ENCODE results near the gene HTT-AS. TPM values are rescaled to one million over a fixed set of nuclear protein-coding genes. Genes with fewer than 3 reads are reported as not detected.
"Not testable (repeated sequence)": the region's sequence is repeated elsewhere in the genome, so short reads cannot be mapped to it uniquely, and the experiment has no call there.

HTT-AS gene
- polyA plus RNA-seq, 1 of the 3 experiments (the other 2 are of a cell fraction), result not detected

GRCh38 chr4:3054169-3054759 lies 20.1 kb downstream of the HTT-AS start:
- Histone ChIP-seq H3K27me3 (ENCODE audit: insufficient read depth) (no peaks in the 10 kb centered on the region), H3K36me3 (replicated peaks in 1 of 2; ENCODE audit: control insufficient read depth in 1 of 2, insufficient read depth in 2 of 2, low read length in 1 of 2) (no peaks in the 10 kb centered on the region), H2AFZ (ENCODE audit: low read depth) (no peak overlapping the region), H3K9me3 (peaks cover 8% of the 10 kb centered on the region; the same call in 1 of the 2 replicates), H3K4me1 (ENCODE audit: control insufficient read depth in 1 of 2, insufficient read depth in 2 of 2, low read depth in 1 of 2, low read length in 1 of 2) (no peaks in the 10 kb centered on the region), H3K9ac (no peak overlapping the region), H3K27ac (ENCODE audit: low read depth in 2 of 2, low read length in 1 of 2) (no peak overlapping the region), H3K4me2 (no peak overlapping the region), H3K79me2 (ENCODE audit: insufficient read depth) (no peaks in the 10 kb centered on the region), H3K4me3 (ENCODE audit: low read depth in 2 of 2, low read length in 1 of 2) (no peak overlapping the region), H3F3A (replicated peaks; ENCODE audit: insufficient read depth) (no peaks in the 10 kb centered on the region), H4K20me1 (ENCODE audit: insufficient read depth) (no peaks in the 10 kb centered on the region), H3K9me2 (no peaks in the 10 kb centered on the region)
- TF ChIP-seq SIN3A (IDR thresholded peaks at IDR 0.05; ENCODE audit: borderline replicate concordance, low read depth, low read length), result no peak
- TF ChIP-seq MEF2A (IDR thresholded peaks at IDR 0.05; ENCODE audit: borderline replicate concordance, low read depth), result no peak
- POLR2A ChIA-PET, result no interaction called here
- CTCF ChIA-PET, result interaction anchor here (2.3 kb wide), 1 partner anchor 76 kb away, joined by 8 read pairs; no protein-coding TSS in a partner anchor
- 43% methylated on average over 2 of the region's 2 CpGs for WGBS (ENCODE audit: low lambda C conversion rate)
- no peak for DNase-seq

- H3K4me1 ChIP-seq (ENCODE audit: control insufficient read depth in 1 of 2, insufficient read depth in 2 of 2, low read depth in 1 of 2, low read length in 1 of 2); H3K9me2 ChIP-seq; H3K9ac ChIP-seq; H3K4me3 ChIP-seq (ENCODE audit: low read depth in 2 of 2, low read length in 1 of 2); POLR2A ChIA-PET; H3K27me3 ChIP-seq (ENCODE audit: insufficient read depth); H4K20me1 ChIP-seq (ENCODE audit: insufficient read depth); H2AFZ ChIP-seq (ENCODE audit: low read depth); H3F3A ChIP-seq (replicated peaks; ENCODE audit: insufficient read depth); H3K36me3 ChIP-seq (replicated peaks in 1 of 2; ENCODE audit: control insufficient read depth in 1 of 2, insufficient read depth in 2 of 2, low read length in 1 of 2); DNase-seq; H3K27ac ChIP-seq (ENCODE audit: low read depth in 2 of 2, low read length in 1 of 2); H3K9me3 ChIP-seq; H3K4me2 ChIP-seq; H3K79me2 ChIP-seq (ENCODE audit: insufficient read depth): not testable (repeated sequence)
- WGBS (ENCODE audit: low lambda C conversion rate), result 53% methylated on average over 12 of the region's 12 CpGs
- CTCF ChIA-PET, result interaction anchor here (1.0 kb wide), 1 partner anchor 392 kb away, joined by 3 read pairs; no protein-coding TSS in a partner anchor
Observed at GRCh38 chr4:3051141-3051897, 23.0 kb downstream of the HTT-AS start.

GRCh38 chr4:3047464-3048286 lies 26.7 kb downstream of the HTT-AS start:
- ChIA-PET POLR2A (no interaction called here), CTCF (interaction anchor here (0.6 to 2.9 kb wide), 19 partner anchors 8 to 218 kb away, joined by 3 to 15 read pairs (median 4); no protein-coding TSS in a partner anchor)
- no peaks in the 10 kb centered on the region for H3F3A ChIP-seq (replicated peaks; ENCODE audit: insufficient read depth)
- 47% methylated on average over 19 of the region's 20 CpGs for WGBS (ENCODE audit: low lambda C conversion rate)
- no peak overlapping the region for H3K27ac ChIP-seq (ENCODE audit: low read depth in 2 of 2, low read length in 1 of 2)
- no peaks in the 10 kb centered on the region for H4K20me1 ChIP-seq (ENCODE audit: insufficient read depth)
- no peaks in the 10 kb centered on the region for H3K36me3 ChIP-seq (replicated peaks in 1 of 2; ENCODE audit: control insufficient read depth in 1 of 2, insufficient read depth in 2 of 2, low read length in 1 of 2)
- peak overlapping the region in 1 of 2 experiments; percentile 19; a peak in 1 of 4 replicates for H3K4me3 ChIP-seq (ENCODE audit: low read depth in 2 of 2, low read length in 1 of 2)
- H3K79me2 ChIP-seq (ENCODE audit: insufficient read depth), result no peaks in the 10 kb centered on the region
- no peak for TF ChIP-seq FOSL2 (IDR thresholded peaks at IDR 0.05; ENCODE audit: borderline replicate concordance, low read depth)
- TF ChIP-seq SIN3A (IDR thresholded peaks at IDR 0.05; ENCODE audit: borderline replicate concordance, low read depth, low read length), result no peak
- TF ChIP-seq SMC3 (IDR thresholded peaks at IDR 0.05; ENCODE audit: low read depth, low read length), result peak; percentile 54
- TF ChIP-seq FOXJ3 (CRISPR knock-in tag; IDR thresholded peaks at IDR 0.05), result no peak
- TF ChIP-seq ZBTB33 (IDR thresholded peaks at IDR 0.05; ENCODE audit: borderline replicate concordance, low read depth), result no peak
- no peak for TF ChIP-seq RXRA (IDR thresholded peaks at IDR 0.05; ENCODE audit: borderline replicate concordance, low read depth)
- no peak for TF ChIP-seq RFX5 (IDR thresholded peaks at IDR 0.05; ENCODE audit: low read length)
- TF ChIP-seq CTCF (IDR thresholded peaks at IDR 0.05), result peak; percentile 70
- peak; percentile 78 for TF ChIP-seq RAD21 (IDR thresholded peaks at IDR 0.05; ENCODE audit: low read length)
- H2AFZ ChIP-seq (ENCODE audit: low read depth), result no peak overlapping the region
- H3K4me2 ChIP-seq, result 0 out of 2 replicates have a peak overlapping the region, but pooled peaks have one; percentile 50
- H3K27me3 ChIP-seq (ENCODE audit: insufficient read depth), result no peaks in the 10 kb centered on the region
- H3K9me3 ChIP-seq, result no peaks in the 10 kb centered on the region
- H3K4me1 ChIP-seq (ENCODE audit: control insufficient read depth in 1 of 2, insufficient read depth in 2 of 2, low read depth in 1 of 2, low read length in 1 of 2), result no peaks in the 10 kb centered on the region; a peak in 1 of 4 replicates
- H3K9ac ChIP-seq, result no peak overlapping the region
- DNase-seq, result peak; percentile 60
- no peaks in the 10 kb centered on the region for H3K9me2 ChIP-seq
